CD4-positive, alpha-beta T cell treated with Interferon alpha-2 for 1 hour (primary cell): ENCODE data around the gene PLPPR3.
"Not testable (repeated sequence)": the region's sequence is repeated elsewhere in the genome, so short reads cannot be mapped to it uniquely, and the experiment has no call there.

ENCODE experiments used
- DNase-seq, 2 donors: peaks; one replicate each; pipeline ENCODE4 v3.0.0-alpha.2; 2020 to 2022

PLPPR3 gene

GRCh38 chr19:853614-854220, 32.0 kb upstream of the PLPPR3 start:
- not testable (repeated sequence) for DNase-seq

- no peak for DNase-seq
Measured at GRCh38 chr19:853014-853585, 31.3 kb upstream of the PLPPR3 start.

DNA sequence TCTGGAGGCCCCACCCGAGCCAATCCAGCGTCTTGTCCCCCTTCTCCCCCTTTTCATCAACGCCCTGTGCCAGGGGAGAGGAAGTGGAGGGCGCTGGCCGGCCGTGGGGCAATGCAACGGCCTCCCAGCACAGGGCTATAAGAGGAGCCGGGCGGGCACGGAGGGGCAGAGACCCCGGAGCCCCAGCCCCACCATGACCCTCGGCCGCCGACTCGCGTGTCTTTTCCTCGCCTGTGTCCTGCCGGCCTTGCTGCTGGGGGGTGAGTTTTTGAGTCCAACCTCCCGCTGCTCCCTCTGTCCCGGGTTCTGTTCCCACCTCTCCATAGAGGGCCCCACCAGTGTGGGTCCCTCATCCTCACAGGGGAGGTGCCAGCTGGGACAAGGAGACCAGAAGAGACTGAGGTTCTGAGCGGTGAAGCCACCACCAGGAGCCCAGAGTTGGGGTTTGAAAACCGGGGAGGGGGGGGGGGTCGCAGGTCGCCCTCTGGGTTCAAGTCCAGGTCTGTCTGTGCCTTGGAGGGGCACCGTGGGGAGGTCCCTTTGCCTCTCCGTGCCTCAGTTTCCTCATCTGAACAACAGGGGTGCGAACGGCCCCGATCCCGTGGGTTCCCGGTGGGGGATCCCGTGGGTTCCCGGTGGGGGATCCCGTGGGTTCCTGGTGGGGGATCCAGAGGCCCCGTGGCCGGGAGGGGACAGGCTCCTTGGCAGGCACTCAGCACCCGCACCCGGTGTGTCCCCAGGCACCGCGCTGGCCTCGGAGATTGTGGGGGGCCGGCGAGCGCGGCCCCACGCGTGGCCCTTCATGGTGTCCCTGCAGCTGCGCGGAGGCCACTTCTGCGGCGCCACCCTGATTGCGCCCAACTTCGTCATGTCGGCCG, 30.6 kb upstream of the PLPPR3 start, which contains the start of gene ELANE:
Gene ELANE, plus strand, starts transcription at position 168 of the 878 bp plus-strand sequence. Its CDS starts 26 bp downstream, at position 194.
- DNase-seq: no peak

DNA sequence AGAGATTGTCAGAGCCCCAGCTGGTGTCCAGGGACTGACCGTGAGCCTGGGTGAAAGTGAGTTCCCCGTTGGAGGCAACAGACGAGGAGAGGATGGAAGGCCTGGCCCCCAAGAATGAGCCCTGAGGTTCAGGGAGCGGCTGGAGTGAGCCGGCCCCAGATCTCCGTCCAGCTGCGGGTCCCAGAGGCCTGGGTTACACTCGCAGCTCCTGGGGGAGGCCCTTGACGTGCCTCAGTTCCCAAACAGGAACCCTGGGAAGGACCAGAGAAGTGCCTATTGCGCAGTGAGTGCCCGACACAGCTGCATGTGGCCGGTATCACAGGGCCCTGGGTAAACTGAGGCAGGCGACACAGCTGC, 29.2 kb upstream of the PLPPR3 start:
- no peak for DNase-seq

DNA sequence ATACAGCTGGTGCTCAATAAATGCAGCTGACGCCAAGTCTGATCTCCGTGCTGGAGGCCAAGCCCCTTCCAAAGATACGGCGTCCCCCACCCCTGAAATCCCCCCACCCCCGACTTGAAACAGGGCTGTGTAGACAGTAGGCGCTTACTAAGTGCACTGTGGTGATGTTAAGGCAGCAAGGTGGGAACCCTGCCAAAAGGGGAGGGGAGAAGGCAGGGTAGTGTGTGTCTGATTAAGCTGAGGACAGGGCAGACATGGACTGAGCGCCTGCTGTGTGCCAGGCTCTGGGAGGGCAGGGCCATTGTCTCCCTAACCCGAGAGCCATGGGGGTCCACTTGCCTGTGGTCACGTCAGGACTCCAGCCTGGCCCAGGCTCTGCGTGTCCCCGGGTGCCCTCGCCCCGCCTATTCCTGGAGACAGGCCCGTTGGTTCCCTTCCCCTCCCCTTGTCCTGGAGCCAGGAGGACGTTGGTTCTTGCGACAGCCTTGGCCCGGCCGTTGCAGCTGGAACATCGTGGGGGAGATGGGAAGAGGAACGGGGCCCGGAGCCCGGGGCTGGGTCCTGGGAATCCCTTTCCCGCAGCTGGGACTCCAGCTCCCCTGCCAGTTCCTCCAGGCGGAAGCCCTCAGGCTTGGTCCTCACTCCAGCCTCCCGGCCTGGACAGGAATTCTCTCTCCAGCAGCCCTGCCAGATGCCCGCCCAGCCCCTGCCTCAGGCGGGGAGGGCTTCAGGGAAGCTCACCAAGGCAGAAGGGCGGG, 28.6 kb upstream of the PLPPR3 start:
- DNase-seq: no peak

DNA sequence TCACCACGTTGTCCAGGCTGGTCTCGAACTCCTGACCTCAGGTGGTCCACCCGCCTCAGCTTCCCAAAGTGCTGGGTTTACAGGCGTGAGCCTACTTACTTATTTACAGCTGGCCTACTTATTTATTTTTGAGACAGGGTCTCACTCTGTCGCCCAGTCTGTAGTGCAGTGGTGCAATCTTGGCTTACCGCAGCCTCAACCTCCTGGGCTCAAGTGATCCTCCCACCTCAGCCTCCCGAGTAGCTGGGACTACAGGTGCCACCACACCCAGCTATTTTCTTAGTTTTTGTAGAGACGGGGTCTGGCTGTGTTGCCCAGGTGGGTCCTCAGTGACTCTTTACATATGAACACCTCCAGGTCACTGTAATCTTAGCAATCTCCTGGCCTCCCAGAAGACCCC, 27.4 kb upstream of the PLPPR3 start:
- not testable (repeated sequence) for DNase-seq

- no peak for DNase-seq
Measured at GRCh38 chr19:848386-848921, 26.7 kb upstream of the PLPPR3 start.

DNA sequence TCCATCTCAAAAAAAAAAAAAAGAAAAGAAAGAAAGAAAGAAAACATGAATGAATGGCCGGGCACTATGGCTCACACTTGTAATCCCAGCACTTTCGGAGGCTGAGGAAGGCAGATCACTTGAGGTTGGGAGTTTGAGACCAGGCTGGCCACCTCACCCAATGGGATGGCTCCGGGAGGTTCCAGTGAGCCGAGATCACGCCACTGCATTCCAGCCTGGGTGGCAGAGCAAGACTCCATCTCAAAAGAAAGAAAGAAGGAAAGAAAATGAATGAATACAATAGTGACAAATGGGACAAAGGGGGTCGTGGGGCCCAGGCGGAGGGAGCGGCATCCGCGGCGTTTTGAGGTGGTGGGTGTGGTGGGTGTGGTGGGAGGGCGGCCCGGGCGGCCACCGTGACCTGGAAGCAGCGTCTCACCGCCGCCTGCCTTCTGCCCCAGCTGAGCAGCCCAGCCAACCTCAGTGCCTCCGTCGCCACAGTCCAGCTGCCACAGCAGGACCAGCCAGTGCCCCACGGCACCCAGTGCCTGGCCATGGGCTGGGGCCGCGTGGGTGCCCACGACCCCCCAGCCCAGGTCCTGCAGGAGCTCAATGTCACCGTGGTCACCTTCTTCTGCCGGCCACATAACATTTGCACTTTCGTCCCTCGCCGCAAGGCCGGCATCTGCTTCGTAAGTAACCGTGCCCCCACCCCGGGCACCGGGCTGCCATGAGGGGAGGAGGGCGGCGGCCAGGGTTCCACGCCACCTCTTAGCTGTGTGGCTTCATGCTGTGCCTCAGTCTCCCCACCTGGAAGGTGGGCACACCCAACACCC, 24.2 kb upstream of the PLPPR3 start:
- no peak for DNase-seq

- no peak for DNase-seq
Measured at GRCh38 chr19:844546-844971, 22.8 kb upstream of the PLPPR3 start.

DNA sequence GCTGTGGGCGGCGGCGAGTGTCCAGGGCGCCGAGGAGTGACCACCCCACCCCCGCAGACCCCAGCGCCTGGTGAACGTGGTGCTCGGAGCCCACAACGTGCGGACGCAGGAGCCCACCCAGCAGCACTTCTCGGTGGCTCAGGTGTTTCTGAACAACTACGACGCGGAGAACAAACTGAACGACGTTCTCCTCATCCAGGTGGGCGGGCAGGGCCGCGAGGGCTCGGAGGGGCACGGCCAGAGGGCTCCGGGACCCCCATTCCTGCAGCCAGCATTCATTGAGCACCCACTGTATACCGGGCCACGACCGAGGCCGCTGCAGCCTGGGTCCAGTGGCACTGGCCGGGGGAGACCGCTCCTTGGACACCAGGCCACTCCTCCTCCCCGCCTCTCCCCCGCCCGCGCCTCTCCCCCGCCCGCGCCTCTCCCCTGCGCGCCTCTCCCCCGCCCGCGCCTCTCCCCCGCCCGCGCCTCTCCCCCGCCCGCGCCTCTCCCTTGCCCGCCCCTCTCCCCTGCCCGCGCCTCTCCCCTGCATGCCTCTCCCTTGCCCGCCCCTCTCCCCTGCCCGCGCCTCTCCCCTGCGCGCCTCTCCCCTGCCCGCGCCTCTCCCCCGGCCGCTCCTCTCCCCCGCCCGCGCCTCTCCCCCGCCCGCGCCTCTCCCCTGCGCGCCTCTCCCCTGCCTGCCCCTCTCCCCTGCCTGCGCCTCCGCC, 22.2 kb upstream of the PLPPR3 start:
- no peak for DNase-seq

DNA sequence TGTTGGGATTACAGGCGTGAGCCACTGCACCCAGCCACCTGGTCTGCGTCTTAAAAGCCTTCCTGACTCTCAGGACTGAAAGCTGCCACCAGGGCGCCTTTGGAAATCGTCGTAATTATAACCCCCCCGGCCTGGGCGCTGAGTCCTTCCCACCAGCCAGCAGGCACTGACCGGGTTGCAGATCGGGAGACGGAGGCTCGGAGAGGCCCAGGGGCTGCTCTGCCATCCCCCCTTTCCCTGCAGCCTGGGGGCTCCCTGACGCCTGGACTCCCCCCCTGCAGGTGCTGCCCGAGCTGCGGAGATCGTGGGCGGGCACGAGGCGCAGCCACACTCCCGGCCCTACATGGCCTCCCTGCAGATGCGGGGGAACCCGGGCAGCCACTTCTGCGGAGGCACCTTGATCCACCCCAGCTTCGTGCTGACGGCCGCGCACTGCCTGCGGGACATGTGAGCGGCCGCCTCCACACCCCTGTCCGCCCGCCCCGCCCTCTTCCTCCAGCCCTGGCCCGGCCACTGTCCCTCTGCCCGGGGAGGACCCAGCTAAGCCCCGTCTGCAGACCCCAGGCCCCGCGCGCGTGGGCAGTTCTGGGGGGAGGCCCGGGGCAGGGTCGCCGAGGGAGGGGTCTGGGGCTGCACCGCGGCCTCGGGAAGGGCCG, 21.6 kb upstream of the PLPPR3 start:
- no peak for DNase-seq

- DNase-seq: not testable (repeated sequence)
Measured at GRCh38 chr19:842802-843179, 21.0 kb upstream of the PLPPR3 start.

- peak in 1 of 2 donors; percentile 20 for DNase-seq
Measured at GRCh38 chr19:840519-841206, 18.9 kb upstream of the PLPPR3 start, which contains the start of gene PRTN3. PRTN3 (plus strand) TSS chr19:840999; CDS start chr19:841009, 10 bp downstream.

DNA sequence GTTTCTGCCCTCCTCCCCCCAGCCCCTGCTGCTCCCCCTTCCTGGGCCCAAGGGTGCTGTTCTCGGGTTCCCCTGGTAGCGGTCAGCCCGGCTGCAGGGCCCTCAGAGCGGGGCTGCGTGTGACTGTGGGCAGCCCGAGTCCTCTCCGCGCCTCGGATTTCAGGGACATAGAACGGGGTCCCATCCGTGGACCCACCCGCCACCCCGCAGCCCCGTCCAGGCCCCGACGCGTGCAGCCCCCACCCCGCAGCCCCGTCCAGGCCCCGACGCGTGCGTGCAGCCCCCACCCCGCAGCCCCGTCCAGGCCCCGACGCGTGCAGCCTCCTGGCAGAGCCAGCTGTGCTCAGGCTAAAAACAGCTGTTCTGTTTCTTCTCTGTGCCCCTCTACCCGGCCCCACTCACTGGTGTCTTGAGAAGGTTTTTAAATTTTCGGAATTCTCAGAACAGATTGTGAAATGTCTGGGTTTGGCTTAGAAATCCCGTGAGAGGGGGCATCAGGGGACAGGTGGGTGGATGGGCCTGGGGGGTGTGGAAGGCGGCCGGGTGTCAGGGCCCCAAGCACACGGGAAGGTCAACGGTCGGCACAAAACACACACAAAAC, 13.6 kb upstream of the PLPPR3 start:
- DNase-seq: no peak

DNA sequence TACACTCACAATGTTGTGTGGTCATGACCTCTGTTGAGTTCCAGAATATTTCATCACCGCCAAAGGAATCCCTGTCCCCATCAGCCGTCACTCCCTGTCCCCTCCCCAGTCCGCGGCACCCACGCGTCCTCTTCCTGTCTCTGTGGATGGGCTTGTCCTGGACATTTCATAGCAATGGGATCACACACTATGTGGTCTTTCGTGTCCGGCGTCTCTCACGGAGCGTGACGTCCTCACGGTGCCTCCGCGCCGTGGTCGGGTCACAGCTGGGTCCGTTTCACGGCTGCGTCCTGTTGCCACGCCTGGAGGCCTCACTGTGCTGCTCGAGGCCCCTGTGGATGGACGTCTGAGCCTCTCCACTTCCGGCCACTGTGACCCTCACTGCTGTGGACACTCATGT, 12.5 kb upstream of the PLPPR3 start:
- no peak for DNase-seq

DNA sequence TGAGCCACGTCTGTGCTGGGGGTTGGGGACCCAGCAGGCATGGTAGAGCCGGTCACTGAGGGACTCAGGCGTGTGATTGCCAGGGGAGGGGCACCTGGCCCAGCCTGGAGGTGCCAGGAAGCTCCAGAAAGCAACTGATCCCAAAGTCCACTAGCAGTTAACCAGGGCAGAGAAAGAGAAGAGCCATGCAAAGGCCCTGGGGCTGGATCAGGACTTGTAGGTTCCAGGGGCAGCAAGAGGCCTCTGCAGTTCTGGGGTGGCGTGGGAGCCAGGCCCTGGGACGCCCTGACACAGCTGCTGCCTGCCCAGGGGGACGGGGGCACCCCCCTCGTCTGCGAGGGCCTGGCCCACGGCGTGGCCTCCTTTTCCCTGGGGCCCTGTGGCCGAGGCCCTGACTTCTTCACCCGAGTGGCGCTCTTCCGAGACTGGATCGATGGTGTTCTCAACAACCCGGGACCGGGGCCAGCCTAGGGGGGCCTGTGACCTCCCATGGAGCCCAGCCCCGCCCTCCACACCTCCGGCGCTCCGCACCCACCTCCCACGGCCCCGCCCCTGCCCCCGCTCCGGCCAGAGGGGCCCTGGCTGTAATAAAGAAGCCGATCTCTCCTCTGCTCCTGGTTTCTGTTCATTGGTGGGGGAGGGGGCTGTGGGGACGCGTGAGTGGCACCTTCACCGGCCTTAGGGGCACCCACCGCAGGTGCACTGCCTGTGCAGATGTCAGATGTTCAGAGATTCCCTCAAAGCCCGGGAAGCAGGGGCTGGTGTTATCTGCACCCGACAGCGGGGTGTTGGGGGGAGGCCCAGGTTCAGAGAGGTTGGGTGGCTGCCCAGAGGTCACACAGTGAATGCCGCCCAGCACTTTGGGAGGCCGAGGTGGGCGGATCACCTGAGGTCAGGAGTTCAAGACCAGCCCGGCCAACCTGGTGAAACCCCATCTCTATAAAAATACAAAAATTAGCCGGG, 9.9 kb upstream of the PLPPR3 start:
- no peak for DNase-seq

DNA sequence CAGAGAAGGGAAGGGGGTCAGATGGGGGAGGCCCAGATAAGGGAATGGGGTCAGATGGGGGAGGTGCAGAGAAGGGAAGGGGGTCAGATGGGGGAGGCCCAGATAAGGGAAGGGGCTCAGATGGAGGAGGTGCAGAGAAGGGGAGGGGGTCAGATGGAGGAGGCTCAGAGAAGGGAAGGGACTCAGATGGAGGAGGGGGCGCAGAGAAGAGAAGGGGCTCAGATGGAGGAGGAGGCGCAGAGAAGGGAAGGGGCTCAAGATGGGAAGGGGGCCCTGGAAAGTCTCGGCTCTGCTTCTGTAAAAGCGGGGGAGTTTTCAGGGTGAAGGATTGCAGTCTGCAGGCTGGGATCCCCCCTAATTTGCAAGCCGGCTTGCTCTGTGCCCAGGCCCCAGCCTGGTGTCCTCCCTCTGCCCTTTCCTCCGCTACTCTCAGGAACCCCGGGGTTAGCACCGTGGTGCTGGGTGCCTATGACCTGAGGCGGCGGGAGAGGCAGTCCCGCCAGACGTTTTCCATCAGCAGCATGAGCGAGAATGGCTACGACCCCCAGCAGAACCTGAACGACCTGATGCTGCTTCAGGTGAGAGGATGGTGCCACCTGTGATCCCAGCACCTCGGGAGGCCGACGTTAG, 7.5 kb upstream of the PLPPR3 start:
- no peak for DNase-seq
